Nephron (organoid): ENCODE data around the gene KIAA1614.

Experiments used
- H3K27ac Mint-ChIP-seq, 3 experiments: 2 replicates each; pipeline ENCODE4 v1.8.0; 2020; ENCODE audit warnings: mixed read lengths in 3 of 3, mild to moderate bottlenecking in 2 of 3, moderate library complexity in 1 of 3
- H3K27me3 Mint-ChIP-seq: 2 replicates; pipeline ENCODE4 v1.8.0; 2021; ENCODE audit warnings: low read depth, mild to moderate bottlenecking, moderate library complexity, mixed read lengths
- H3K36me3 Mint-ChIP-seq: 2 replicates; pipeline ENCODE4 v1.8.0; 2020; ENCODE audit warnings: low read depth, mixed read lengths
- H3K4me1 Mint-ChIP-seq: 2 replicates; pipeline ENCODE4 v1.8.0; 2020; ENCODE audit warnings: mixed read lengths
- H3K4me3 Mint-ChIP-seq, 3 experiments: 2 replicates each; pipeline ENCODE4 v1.8.0; 2020; ENCODE audit warnings: mild to moderate bottlenecking in 3 of 3, mixed read lengths in 3 of 3, moderate library complexity in 2 of 3
- H3K9me3 Mint-ChIP-seq: 2 replicates; pipeline ENCODE4 v1.8.0; 2020; ENCODE audit warnings: mixed read lengths
- TF ChIP-seq, protein P1 (sequence below), 3 experiments: fragments of 200-600 bp; sonication (generic); IDR thresholded peaks; one replicate each; pipeline ENCODE4 v1.5.0; 2021; ENCODE audit warnings: antibody characterized with exemption in 3 of 3; ENCODE audit not compliant: unreplicated experiment in 3 of 3

KIAA1614 gene

GRCh38 chr1:180932378-180932777 is 19.7 kb downstream of the KIAA1614 start:
- H3K4me1 Mint-ChIP-seq = peaks cover 37% of the 10 kb centered on the region
- H3K27ac Mint-ChIP-seq = no peak overlapping the region
- H3K36me3 Mint-ChIP-seq = peaks cover 13% of the 10 kb centered on the region
- H3K4me3 Mint-ChIP-seq = no peak overlapping the region
- H3K9me3 Mint-ChIP-seq = no peaks in the 10 kb centered on the region
- H3K27me3 Mint-ChIP-seq = peaks cover 3% of the 10 kb centered on the region
- TF ChIP-seq, protein P1, sequence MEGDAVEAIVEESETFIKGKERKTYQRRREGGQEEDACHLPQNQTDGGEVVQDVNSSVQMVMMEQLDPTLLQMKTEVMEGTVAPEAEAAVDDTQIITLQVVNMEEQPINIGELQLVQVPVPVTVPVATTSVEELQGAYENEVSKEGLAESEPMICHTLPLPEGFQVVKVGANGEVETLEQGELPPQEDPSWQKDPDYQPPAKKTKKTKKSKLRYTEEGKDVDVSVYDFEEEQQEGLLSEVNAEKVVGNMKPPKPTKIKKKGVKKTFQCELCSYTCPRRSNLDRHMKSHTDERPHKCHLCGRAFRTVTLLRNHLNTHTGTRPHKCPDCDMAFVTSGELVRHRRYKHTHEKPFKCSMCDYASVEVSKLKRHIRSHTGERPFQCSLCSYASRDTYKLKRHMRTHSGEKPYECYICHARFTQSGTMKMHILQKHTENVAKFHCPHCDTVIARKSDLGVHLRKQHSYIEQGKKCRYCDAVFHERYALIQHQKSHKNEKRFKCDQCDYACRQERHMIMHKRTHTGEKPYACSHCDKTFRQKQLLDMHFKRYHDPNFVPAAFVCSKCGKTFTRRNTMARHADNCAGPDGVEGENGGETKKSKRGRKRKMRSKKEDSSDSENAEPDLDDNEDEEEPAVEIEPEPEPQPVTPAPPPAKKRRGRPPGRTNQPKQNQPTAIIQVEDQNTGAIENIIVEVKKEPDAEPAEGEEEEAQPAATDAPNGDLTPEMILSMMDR (IDR thresholded peaks at IDR 0.05; ENCODE audit: unreplicated experiment in 3 of 3) = no peak

- H3K4me1 Mint-ChIP-seq = peaks cover 30% of the 10 kb centered on the region
- H3K9me3 Mint-ChIP-seq = no peaks in the 10 kb centered on the region
- H3K4me3 Mint-ChIP-seq = no peak overlapping the region
- peak overlapping the region in 1 of 3 experiments; percentile 30 for H3K27ac Mint-ChIP-seq
- peaks cover 13% of the 10 kb centered on the region for H3K36me3 Mint-ChIP-seq
- H3K27me3 Mint-ChIP-seq = peaks cover 3% of the 10 kb centered on the region
- TF ChIP-seq, protein P1 (IDR thresholded peaks at IDR 0.05; ENCODE audit: unreplicated experiment in 3 of 3) = no peak
Measured at GRCh38 chr1:180933141-180933540, 20.4 kb downstream of the KIAA1614 start.

- H3K36me3 Mint-ChIP-seq = peaks cover 10% of the 10 kb centered on the region
- H3K27ac Mint-ChIP-seq = no peak overlapping the region
- H3K27me3 Mint-ChIP-seq = peaks cover 3% of the 10 kb centered on the region
- H3K9me3 Mint-ChIP-seq = no peaks in the 10 kb centered on the region
- TF ChIP-seq, protein P1 (IDR thresholded peaks at IDR 0.05; ENCODE audit: unreplicated experiment in 3 of 3) = no peak
- H3K4me1 Mint-ChIP-seq = peaks cover 16% of the 10 kb centered on the region
- H3K4me3 Mint-ChIP-seq = no peak overlapping the region
Measured at GRCh38 chr1:180934563-180934962, 21.9 kb downstream of the KIAA1614 start.

- H3K27me3 Mint-ChIP-seq = peaks cover 3% of the 10 kb centered on the region
- no peak overlapping the region for H3K4me3 Mint-ChIP-seq
- no peak overlapping the region for H3K27ac Mint-ChIP-seq
- H3K4me1 Mint-ChIP-seq = peaks cover 10% of the 10 kb centered on the region
- H3K9me3 Mint-ChIP-seq = no peaks in the 10 kb centered on the region
- H3K36me3 Mint-ChIP-seq = peaks cover 15% of the 10 kb centered on the region
- TF ChIP-seq, protein P1 (IDR thresholded peaks at IDR 0.05; ENCODE audit: unreplicated experiment in 3 of 3) = no peak
Measured at GRCh38 chr1:180935326-180936109, 22.8 kb downstream of the KIAA1614 start.

GRCh38 chr1:180936110-180937011 is 23.7 kb downstream of the KIAA1614 start:
- H3K4me1 Mint-ChIP-seq = peaks cover 3% of the 10 kb centered on the region
- H3K36me3 Mint-ChIP-seq = peaks cover 15% of the 10 kb centered on the region
- H3K9me3 Mint-ChIP-seq = no peaks in the 10 kb centered on the region
- no peak overlapping the region for H3K4me3 Mint-ChIP-seq
- TF ChIP-seq, protein P1 (IDR thresholded peaks at IDR 0.05; ENCODE audit: unreplicated experiment in 3 of 3) = no peak
- H3K27me3 Mint-ChIP-seq = peaks cover 3% of the 10 kb centered on the region
- no peak overlapping the region for H3K27ac Mint-ChIP-seq
